Ovary (tissue), 9 donors: ENCODE results near the gene BTBD3. TPM values are rescaled to one million over a fixed set of nuclear protein-coding genes. Genes with fewer than 3 reads are reported as not detected.

Experiments used
- DNase-seq, 5 donors: peaks; one replicate each; pipeline ENCODE4 v3.0.0-alpha.2; 2019 to 2020
- H3K27ac ChIP-seq, 2 donors: fragments of 200-600 bp; one replicate each; pipeline versions ENCODE4 v1.5.1 to v1.8.0; 2019 to 2022
- H3K27me3 ChIP-seq: fragments of 200-600 bp; one replicate; pipeline ENCODE4 v1.8.0; 2022
- H3K36me3 ChIP-seq: fragments of 200-600 bp; sonication (generic); one replicate; pipeline ENCODE4 v1.5.1; 2019
- H3K4me1 ChIP-seq: one replicate; pipeline ENCODE4 v1.8.1; 2013; ENCODE audit warnings: mild to moderate bottlenecking, moderate library complexity; ENCODE audit not compliant: insufficient read depth
- H3K4me3 ChIP-seq: fragments of 200-600 bp; sonication (generic); one replicate; pipeline ENCODE4 v1.5.1; 2017
- H3K9me3 ChIP-seq, 2 donors: fragments of 200-600 bp in 1 of 2; sonication (generic) in 1 of 2; one replicate each; pipeline versions ENCODE4 v1.5.1 to v1.8.1; 2013 to 2019; ENCODE audit warnings: mild to moderate bottlenecking in 1 of 2, moderate library complexity in 1 of 2
- EP300 ChIP-seq: sonication (generic); formaldehyde crosslinking; IDR thresholded peaks from one replicate; pipeline ENCODE4 v1.6.1; 2017; ENCODE audit warnings: antibody characterized with exemption
- POLR2A ChIP-seq: fragments of 450-650 bp; IDR thresholded peaks from one replicate; pipeline ENCODE4 v1.6.1; 2017; ENCODE audit warnings: antibody characterized with exemption, mild to moderate bottlenecking, moderate library complexity
- whole genome bisulfite sequencing, 3 donors: extraction: QIAGEN DNeasy Blood & Tissue Kit in 1 of 3; methylation state at CpG; one replicate each; pipeline versions ENCODE4 v1.1.5 to v1.1.7; 2013 to 2017; 5-methylcytosine and 5-hydroxymethylcytosine counted together
- intact Hi-C, 4 donors: fragments of 100-400 bp; cut with DNase I; formaldehyde crosslinking; loops; one replicate each; pipeline versions ENCODE4 v1.11.0 to v1.15.1; 2022 to 2023
- polyA plus RNA-seq, 2 donors: library from polyadenylated mRNA; stranded (reverse); fragments of 200-250 nt in 1 of 2; fragments of 350-450 nt in 1 of 2; fragmentation: Illumina TruSeq in 1 of 2; extraction: RNeasy Lipid Tissue Mini Kit (QIAGEN cat#74804) in 1 of 2; gene quantifications; one replicate each; pipeline ENCODE4 v1.2.3, GENCODE V29; 2013 to 2014
- total RNA-seq, 7 donors: library from RNA; depleted of rRNA in 2 of 7; stranded (reverse); fragments of >200 nt in 2 of 7; fragmentation: NEBNext Ultra II Directional in 3 of 7; extraction: Animal tissue kit (Norgen Biotek cat#: 25700) in 3 of 7; gene quantifications; one replicate each; pipeline versions ENCODE4 v1.1.0 to v1.2.4, GENCODE V29; 2016 to 2023
- TF ChIP-seq, protein P1 (sequence below), 3 donors: fragments of 450-650 bp in 2 of 3; fragments of 200-600 bp in 1 of 3; IDR thresholded peaks; one replicate each; pipeline versions ENCODE4 v1.5.1 to v1.8.0; 2016 to 2022; ENCODE audit warnings: antibody characterized with exemption in 3 of 3, mild to moderate bottlenecking in 1 of 3
- donor health status: DM: no; HTN: no; CAD: no; lungs with moderate emphysema.
- donor health status: DM: no; HTN: no; CAD: no.
- donor health status: Bipolar disorder and iron deficiency.
- donor health status: DM: yes; HTN: yes; CAD: no.
- donor health status: DM: no; HTN: no; CAD: no.
- donor health status: DM: yes; HTN: yes; CAD: no.

Gene BTBD3
- total and polyA plus RNA-seq, 9 donors = 14.1 to 34.0 (median 27.0) TPM

DNA sequence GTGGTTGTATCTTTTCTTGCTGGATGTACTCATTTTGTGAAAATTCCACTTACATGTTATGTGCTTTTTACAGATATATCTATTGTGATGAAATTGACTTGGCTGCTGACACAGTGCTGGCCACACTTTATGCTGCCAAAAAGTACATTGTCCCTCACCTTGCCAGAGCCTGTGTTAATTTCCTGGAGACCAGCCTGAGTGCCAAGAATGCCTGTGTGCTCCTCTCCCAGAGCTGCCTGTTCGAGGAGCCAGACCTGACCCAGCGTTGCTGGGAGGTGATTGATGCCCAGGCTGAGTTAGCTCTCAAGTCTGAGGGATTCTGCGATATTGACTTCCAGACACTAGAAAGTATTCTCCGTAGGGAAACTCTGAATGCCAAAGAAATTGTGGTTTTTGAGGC, 4.9 kb downstream of the BTBD3 start:
- no peaks in the 10 kb centered on the region for H3K36me3 ChIP-seq
- no peaks in the 10 kb centered on the region for H3K9me3 ChIP-seq
- TF ChIP-seq EP300 (no peak), POLR2A (no peak)
- TF ChIP-seq, protein P1, sequence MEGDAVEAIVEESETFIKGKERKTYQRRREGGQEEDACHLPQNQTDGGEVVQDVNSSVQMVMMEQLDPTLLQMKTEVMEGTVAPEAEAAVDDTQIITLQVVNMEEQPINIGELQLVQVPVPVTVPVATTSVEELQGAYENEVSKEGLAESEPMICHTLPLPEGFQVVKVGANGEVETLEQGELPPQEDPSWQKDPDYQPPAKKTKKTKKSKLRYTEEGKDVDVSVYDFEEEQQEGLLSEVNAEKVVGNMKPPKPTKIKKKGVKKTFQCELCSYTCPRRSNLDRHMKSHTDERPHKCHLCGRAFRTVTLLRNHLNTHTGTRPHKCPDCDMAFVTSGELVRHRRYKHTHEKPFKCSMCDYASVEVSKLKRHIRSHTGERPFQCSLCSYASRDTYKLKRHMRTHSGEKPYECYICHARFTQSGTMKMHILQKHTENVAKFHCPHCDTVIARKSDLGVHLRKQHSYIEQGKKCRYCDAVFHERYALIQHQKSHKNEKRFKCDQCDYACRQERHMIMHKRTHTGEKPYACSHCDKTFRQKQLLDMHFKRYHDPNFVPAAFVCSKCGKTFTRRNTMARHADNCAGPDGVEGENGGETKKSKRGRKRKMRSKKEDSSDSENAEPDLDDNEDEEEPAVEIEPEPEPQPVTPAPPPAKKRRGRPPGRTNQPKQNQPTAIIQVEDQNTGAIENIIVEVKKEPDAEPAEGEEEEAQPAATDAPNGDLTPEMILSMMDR (IDR thresholded peaks at IDR 0.05) = no peak
- no peaks in the 10 kb centered on the region for H3K27me3 ChIP-seq
- H3K4me1 ChIP-seq = peaks cover 14% of the 10 kb centered on the region
- intact Hi-C loops = no loop called here
- H3K4me3 ChIP-seq = no peak overlapping the region
- WGBS, 3 donors = 83 to 90% (median 88%) methylated on average over 4 of the region's 4 CpGs
- H3K27ac ChIP-seq = no peak overlapping the region
- no peak for DNase-seq

DNA sequence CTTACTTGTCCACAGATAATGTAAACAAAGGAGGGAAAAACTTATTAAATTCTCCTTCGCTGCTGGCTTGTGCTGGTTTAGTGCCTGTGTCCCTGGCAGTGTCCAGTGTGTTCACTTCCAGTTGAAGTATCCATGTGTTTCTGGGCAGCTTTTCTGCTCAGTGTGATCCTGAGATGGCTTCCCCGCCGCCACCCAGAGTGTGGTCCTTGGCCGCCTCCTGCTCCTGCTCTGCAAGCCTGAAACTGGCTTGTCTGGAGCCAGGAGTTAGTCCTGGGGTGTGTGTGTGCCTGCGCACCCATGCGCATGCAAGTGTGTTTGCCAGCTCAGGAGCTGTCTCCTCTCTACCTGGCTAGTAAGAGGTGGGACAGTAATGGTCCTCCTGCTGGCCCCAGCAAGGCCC, 7.2 kb downstream of the BTBD3 start:
- no peak overlapping the region for H3K4me3 ChIP-seq
- 94 to 98% (median 95%) methylated on average over 6 of the region's 6 CpGs for WGBS, 3 donors
- intact Hi-C loops = no loop called here
- no peaks in the 10 kb centered on the region for H3K4me1 ChIP-seq
- no peaks in the 10 kb centered on the region for H3K36me3 ChIP-seq
- DNase-seq = no peak
- H3K9me3 ChIP-seq = no peaks in the 10 kb centered on the region
- TF ChIP-seq EP300 (no peak), POLR2A (no peak)
- TF ChIP-seq, protein P1 (IDR thresholded peaks at IDR 0.05) = no peak
- H3K27ac ChIP-seq = no peak overlapping the region
- no peaks in the 10 kb centered on the region for H3K27me3 ChIP-seq

DNA sequence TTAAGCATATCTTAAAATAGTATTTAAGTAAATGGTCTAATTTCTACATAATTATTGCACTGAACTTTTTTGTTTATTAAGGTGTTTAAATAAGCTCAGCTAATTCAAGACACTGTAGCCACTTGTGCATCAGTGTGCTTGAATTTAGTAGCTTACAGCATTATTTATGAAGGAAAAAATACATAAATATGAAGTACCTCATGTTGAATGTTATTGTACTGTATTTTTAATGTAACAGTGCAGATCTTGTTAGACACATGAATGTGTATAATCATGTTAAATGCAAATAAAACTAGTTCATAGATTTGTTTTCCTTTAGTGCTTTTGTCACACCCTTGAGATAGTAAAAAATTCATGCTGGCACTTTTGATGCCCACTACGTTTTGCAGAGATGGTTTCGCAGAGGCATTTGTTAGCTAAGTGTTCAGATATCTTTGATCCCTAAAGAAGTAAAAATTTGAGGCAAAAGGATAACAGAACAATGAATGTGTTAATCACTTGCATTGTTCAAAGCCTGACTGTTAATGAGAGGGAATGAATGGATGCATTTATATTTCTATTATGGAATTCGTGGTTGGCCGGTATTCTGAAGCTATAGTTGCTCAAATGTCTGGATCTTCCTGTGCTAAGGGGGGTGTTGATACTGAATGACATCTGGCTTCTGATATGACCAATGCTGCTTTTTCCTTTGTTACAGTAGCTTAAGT, 8.8 kb downstream of the BTBD3 start:
- intact Hi-C loops = no loop called here
- WGBS, 3 donors = 89 to 92% (median 92%) methylated on average over 4 of the region's 4 CpGs
- no peak overlapping the region for H3K27ac ChIP-seq
- no peaks in the 10 kb centered on the region for H3K27me3 ChIP-seq
- H3K9me3 ChIP-seq = no peaks in the 10 kb centered on the region
- no peak for DNase-seq
- H3K36me3 ChIP-seq = no peaks in the 10 kb centered on the region
- no peak overlapping the region for H3K4me3 ChIP-seq
- TF ChIP-seq POLR2A = no peak
- no peak for TF ChIP-seq EP300
- TF ChIP-seq, protein P1 (IDR thresholded peaks at IDR 0.05) = no peak
- H3K4me1 ChIP-seq = no peaks in the 10 kb centered on the region

DNA sequence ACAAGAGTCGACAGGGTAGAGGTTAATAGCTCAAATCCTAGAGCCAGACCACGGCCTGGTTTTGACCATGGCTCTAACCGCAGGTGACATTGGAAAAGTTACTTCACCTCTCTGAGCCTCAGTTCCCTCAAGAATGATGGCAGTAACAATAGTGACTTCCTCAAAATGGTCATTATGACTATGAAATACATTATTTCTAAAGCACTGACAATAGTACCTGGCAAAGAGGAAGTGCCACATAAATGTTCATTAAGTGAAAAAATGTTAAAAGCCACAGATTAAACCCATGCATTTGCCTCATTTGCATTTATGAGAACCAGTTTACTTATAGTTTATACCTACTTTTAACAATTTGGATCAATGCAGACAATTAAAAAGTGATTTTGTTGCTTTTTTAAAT, 12.3 kb downstream of the BTBD3 start:
- Histone ChIP-seq H3K27me3 (no peaks in the 10 kb centered on the region), H3K4me3 (no peak overlapping the region), H3K27ac (no peak overlapping the region), H3K36me3 (no peaks in the 10 kb centered on the region), H3K4me1 (no peaks in the 10 kb centered on the region), H3K9me3 (no peaks in the 10 kb centered on the region)
- 94 to 96% (median 95%) methylated on average over 3 of the region's 3 CpGs for WGBS, 3 donors
- intact Hi-C loops = no loop called here
- no peak for DNase-seq
- TF ChIP-seq EP300 = no peak
- TF ChIP-seq, protein P1 (IDR thresholded peaks at IDR 0.05) = no peak
